Measurements from ENCODE around the gene TEAD4. TPM values are rescaled to one million over a fixed set of nuclear protein-coding genes. Genes with fewer than 3 reads are reported as not detected.

TEAD4 gene
- total RNA-seq, 1 experiment from 2014 or later, result 39.8 TPM

DNA sequence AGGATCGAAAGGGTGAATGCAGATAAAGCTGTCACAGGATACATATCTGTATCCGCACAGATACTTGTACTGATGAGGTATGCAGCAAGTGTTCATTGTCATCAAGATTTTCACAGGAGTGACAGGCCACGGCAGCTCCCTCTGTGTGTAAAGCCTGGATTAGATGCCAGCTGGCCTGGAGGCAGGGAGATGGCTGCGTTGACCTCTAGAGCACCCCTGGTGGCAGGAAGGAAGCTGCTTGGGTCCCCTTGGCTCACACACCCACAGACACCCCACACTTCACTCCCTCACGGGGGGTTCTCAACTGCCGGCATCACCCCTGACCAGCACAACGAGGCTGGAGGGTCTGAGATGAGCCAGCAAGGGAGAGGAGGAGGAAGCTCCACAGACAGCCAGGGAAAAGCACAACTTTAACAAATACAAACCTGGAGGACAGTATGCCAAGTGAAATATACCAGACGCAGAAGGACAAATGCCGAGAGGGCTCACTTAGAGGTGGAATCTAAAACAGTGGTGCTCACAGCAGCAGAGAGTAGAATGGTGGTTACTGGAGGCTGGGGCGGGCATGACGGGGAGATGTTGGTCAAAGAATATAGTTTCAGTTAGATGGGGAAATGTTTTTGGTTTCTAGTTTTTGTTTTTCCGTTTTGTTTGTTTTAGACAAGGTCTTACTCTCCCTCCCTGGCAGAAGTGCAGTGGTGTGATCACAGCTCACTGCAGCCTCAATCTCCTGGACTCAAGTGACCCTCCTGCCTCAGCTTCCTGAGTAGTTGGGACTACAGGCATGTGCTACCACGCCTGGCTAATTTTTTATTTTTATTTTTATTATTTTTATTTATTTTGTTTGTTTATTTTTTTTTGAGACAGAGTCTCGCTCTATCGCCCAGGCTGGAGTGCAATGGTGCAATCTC lies 45.7 kb downstream of the TEAD4 start:
- Histone ChIP-seq H3K27ac (ENCODE audit: low read depth, low read length, poor library complexity, severe bottlenecking) (no peak overlapping the region), H3K9me3 (ENCODE audit: low read depth, low read length, poor library complexity, severe bottlenecking) (no peaks in the 10 kb centered on the region), H3K4me1 (ENCODE audit: insufficient read depth, low read length, poor library complexity, severe bottlenecking) (no peaks in the 10 kb centered on the region), H3K4me3 (ENCODE audit: low read depth, low read length, poor library complexity, severe bottlenecking) (no peak overlapping the region), H3K36me3 (ENCODE audit: insufficient read depth, low read length, poor library complexity, severe bottlenecking) (no peaks in the 10 kb centered on the region), H3K27me3 (replicated peaks; ENCODE audit: insufficient read depth, low read depth, low read length, poor library complexity) (no peaks in the 10 kb centered on the region)
- CTCF ChIA-PET, result no interaction called here
- TF ChIP-seq EZH2 (IDR thresholded peaks at IDR 0.05; ENCODE audit: borderline replicate concordance, low read depth, low read length, poor library complexity, severe bottlenecking), result no peak
- TF ChIP-seq, protein P1, sequence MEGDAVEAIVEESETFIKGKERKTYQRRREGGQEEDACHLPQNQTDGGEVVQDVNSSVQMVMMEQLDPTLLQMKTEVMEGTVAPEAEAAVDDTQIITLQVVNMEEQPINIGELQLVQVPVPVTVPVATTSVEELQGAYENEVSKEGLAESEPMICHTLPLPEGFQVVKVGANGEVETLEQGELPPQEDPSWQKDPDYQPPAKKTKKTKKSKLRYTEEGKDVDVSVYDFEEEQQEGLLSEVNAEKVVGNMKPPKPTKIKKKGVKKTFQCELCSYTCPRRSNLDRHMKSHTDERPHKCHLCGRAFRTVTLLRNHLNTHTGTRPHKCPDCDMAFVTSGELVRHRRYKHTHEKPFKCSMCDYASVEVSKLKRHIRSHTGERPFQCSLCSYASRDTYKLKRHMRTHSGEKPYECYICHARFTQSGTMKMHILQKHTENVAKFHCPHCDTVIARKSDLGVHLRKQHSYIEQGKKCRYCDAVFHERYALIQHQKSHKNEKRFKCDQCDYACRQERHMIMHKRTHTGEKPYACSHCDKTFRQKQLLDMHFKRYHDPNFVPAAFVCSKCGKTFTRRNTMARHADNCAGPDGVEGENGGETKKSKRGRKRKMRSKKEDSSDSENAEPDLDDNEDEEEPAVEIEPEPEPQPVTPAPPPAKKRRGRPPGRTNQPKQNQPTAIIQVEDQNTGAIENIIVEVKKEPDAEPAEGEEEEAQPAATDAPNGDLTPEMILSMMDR (conservative IDR thresholded peaks at IDR 0.05; ENCODE audit: low read depth, low read length), result no peak
- POLR2A ChIA-PET (ENCODE audit: low non-redundant PET), result no interaction called here
- intact Hi-C loops (cut with micrococcal nuclease; ENCODE audit: unreplicated experiment), result no loop called here
- BruUV-seq (replicated peaks), result no TSS peak
- DNase-seq (ENCODE audit: low spot score), result no peak

DNA sequence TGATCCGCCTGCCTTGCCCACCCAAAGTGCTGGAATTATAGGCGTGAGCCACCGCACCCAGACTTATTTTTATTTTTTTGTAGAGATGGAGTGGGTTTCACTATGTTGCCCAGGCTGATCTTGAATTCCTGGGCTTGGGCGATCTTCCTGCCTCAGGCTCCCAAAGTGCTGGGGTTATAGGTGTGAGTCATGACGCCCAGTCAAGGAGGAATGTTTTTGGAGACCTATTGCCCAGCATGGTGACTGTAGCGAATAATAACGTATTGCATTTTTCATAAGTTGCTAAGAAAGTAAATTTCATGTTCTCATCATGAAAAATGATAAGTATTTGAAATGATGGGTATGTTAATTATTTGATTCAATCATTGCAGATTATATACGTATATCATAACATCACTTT lies 46.5 kb downstream of the TEAD4 start:
- Histone ChIP-seq H3K4me1 (ENCODE audit: insufficient read depth, low read length, poor library complexity, severe bottlenecking) (no peaks in the 10 kb centered on the region), H3K9me3 (ENCODE audit: low read depth, low read length, poor library complexity, severe bottlenecking) (no peaks in the 10 kb centered on the region), H3K27me3 (replicated peaks; ENCODE audit: insufficient read depth, low read depth, low read length, poor library complexity) (no peaks in the 10 kb centered on the region), H3K4me3 (ENCODE audit: low read depth, low read length, poor library complexity, severe bottlenecking) (no peak overlapping the region), H3K36me3 (ENCODE audit: insufficient read depth, low read length, poor library complexity, severe bottlenecking) (no peaks in the 10 kb centered on the region), H3K27ac (ENCODE audit: low read depth, low read length, poor library complexity, severe bottlenecking) (no peak overlapping the region)
- intact Hi-C loops (cut with micrococcal nuclease; ENCODE audit: unreplicated experiment), result no loop called here
- POLR2A ChIA-PET (ENCODE audit: low non-redundant PET), result no interaction called here
- CTCF ChIA-PET, result no interaction called here
- DNase-seq (ENCODE audit: low spot score), result no peak
- TF ChIP-seq EZH2 (IDR thresholded peaks at IDR 0.05; ENCODE audit: borderline replicate concordance, low read depth, low read length, poor library complexity, severe bottlenecking), result no peak
- BruUV-seq (replicated peaks), result no TSS peak

DNA sequence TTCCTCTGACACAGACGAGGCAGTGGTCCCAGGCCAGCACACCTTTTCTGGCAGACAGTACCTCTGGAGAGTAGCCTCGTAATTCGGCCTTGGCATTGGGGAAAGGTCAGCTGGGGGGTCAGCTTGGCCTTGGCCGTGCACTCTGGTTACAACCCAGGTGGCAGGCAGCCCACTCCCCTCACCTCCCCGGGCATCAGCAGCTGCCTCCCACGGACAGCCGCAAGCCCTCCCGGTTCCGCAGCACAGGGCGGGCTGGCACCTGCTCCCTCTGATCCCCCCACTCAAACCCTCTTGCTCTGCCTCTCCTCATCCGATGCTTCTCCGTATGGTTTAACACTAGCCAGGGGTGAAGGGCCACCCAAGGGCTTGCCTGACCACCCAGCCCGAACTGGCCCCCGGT lies 50.6 kb downstream of the TEAD4 start:
- Histone ChIP-seq H3K9me3 (ENCODE audit: low read depth, low read length, poor library complexity, severe bottlenecking) (no peaks in the 10 kb centered on the region), H3K36me3 (ENCODE audit: insufficient read depth, low read length, poor library complexity, severe bottlenecking) (no peaks in the 10 kb centered on the region), H3K4me1 (ENCODE audit: insufficient read depth, low read length, poor library complexity, severe bottlenecking) (no peaks in the 10 kb centered on the region), H3K4me3 (ENCODE audit: low read depth, low read length, poor library complexity, severe bottlenecking) (no peak overlapping the region), H3K27ac (ENCODE audit: low read depth, low read length, poor library complexity, severe bottlenecking) (no peak overlapping the region), H3K27me3 (replicated peaks; ENCODE audit: insufficient read depth, low read depth, low read length, poor library complexity) (no peaks in the 10 kb centered on the region)
- TF ChIP-seq EZH2 (IDR thresholded peaks at IDR 0.05; ENCODE audit: borderline replicate concordance, low read depth, low read length, poor library complexity, severe bottlenecking), result no peak
- TF ChIP-seq, protein P1 (conservative IDR thresholded peaks at IDR 0.05; ENCODE audit: low read depth, low read length), result no peak
- no TSS peak for BruUV-seq (replicated peaks)
- POLR2A ChIA-PET (ENCODE audit: low non-redundant PET), result no interaction called here
- CTCF ChIA-PET, result no interaction called here
- intact Hi-C loops (cut with micrococcal nuclease; ENCODE audit: unreplicated experiment), result no loop called here
- no peak for DNase-seq (ENCODE audit: low spot score)

Data from A673 (cell line).